Tibial nerve (tissue), 4 donors: ENCODE measurements around the gene SFT2D3.

Experiments used
- CTCF ChIP-seq, 5 experiments: fragments of 200-600 bp in 3 of 5; fragments of 450-650 bp in 2 of 5; sonication (generic) in 3 of 5; IDR thresholded peaks; one replicate each; pipeline ENCODE4 v1.5.1; 2016 to 2019; ENCODE audit warnings: antibody characterized with exemption in 5 of 5, mild to moderate bottlenecking in 3 of 5, moderate library complexity in 2 of 5
- EP300 ChIP-seq, 2 donors: sonication (generic); formaldehyde crosslinking; IDR thresholded peaks; one replicate each; pipeline ENCODE4 v1.6.1; 2017; ENCODE audit warnings: antibody characterized with exemption in 2 of 2, mild to moderate bottlenecking in 1 of 2

DNA sequence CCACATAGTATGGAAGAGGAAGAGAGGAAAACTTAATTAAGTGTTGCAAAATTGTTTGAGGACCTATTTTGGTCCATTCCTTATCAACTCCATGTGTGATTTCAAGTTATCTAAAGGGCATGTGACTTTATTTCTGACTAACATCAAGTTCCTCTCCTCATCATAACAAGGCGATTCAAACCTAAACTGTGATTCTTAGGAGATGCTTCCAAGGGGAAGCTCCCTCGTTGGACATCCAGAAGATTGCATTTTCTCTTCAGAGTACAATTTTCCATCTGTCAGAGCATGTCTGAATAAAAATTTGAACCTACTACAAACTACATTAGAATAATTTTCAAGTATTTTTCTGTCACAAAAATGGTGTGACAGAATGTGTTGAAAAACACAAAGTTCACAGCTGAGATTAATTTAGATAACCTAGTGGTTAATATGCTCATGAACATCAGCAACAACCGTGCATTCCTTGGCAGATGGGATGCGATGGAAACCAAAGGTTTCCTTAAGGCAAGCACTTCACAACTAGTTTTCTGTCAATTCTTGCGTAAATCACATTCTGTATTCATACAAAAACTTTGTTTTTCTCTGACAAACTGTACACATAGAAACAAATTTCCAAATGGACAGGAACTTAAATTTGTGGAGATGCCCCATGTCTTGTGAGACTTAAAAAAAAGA lies 4.2 kb downstream of the SFT2D3 start:
- TF ChIP-seq CTCF (IDR thresholded peaks at IDR 0.05) (no peak), EP300 (IDR thresholded peaks at IDR 0.05) (no peak)
